Epithelial cell of proximal tubule (primary cell): Measurements from ENCODE around the gene PPP1R16B. TPM values are rescaled to one million over a fixed set of nuclear protein-coding genes. Genes with fewer than 3 reads are reported as not detected.

ENCODE experiments used
- DNase-seq: peaks from one replicate; pipeline ENCODE4 v3.0.0-alpha.2; 2011; ENCODE audit warnings: low read depth
- H3K4me3 ChIP-seq: 2 replicates; pipeline ENCODE4 v1.5.1; 2011; ENCODE audit warnings: low read depth, mild to moderate bottlenecking, low read length
- CTCF ChIP-seq: conservative IDR thresholded peaks from 2 replicates; pipeline ENCODE4 v1.5.1; 2012; ENCODE audit warnings: low read depth, mild to moderate bottlenecking, low read length
- total RNA-seq: library from RNA; depleted of rRNA; stranded (reverse); fragments of >200 nt; gene quantifications from 2 replicates; pipeline ENCODE4 v1.2.3, GENCODE V29; 2015

Gene PPP1R16B
- total RNA-seq, 1 donor from 2014 or later = not detected

GRCh38 chr20:38881806-38882440 lies 76.4 kb downstream of the PPP1R16B start:
- TF ChIP-seq CTCF = no peak
- DNase-seq = no peak
- no peak overlapping the region for H3K4me3 ChIP-seq

- no peak for DNase-seq
- no peak for TF ChIP-seq CTCF
These were observed 77.1 kb downstream of the PPP1R16B start for GRCh38 chr20:38882600-38882999.

GRCh38 chr20:38883081-38883980 lies 77.8 kb downstream of the PPP1R16B start:
- peak; percentile 23 for TF ChIP-seq CTCF
- DNase-seq = no peak
- no peak overlapping the region for H3K4me3 ChIP-seq

More at GRCh38 chr20:38882600-38882999, 77.1 kb downstream of the PPP1R16B start:
- H3K4me3 ChIP-seq = no peak overlapping the region

GRCh38 chr20:38883981-38884733 lies 78.7 kb downstream of the PPP1R16B start:
- DNase-seq = no peak
- no peak for TF ChIP-seq CTCF
- H3K4me3 ChIP-seq = no peak overlapping the region

- no peak for DNase-seq
- no peak for TF ChIP-seq CTCF
These were observed 79.9 kb downstream of the PPP1R16B start for GRCh38 chr20:38885357-38885756.

GRCh38 chr20:38888059-38888831 lies 82.7 kb downstream of the PPP1R16B start:
- no peak overlapping the region for H3K4me3 ChIP-seq
- TF ChIP-seq CTCF = no peak
- no peak for DNase-seq

More at GRCh38 chr20:38885357-38885756, 79.9 kb downstream of the PPP1R16B start:
- no peak overlapping the region for H3K4me3 ChIP-seq
